ENCODE data around the gene FAM200C.

GRCh38 chr5:160378330-160378729, 21.5 kb downstream of the FAM200C start:
- TF ChIP-seq, protein P1, sequence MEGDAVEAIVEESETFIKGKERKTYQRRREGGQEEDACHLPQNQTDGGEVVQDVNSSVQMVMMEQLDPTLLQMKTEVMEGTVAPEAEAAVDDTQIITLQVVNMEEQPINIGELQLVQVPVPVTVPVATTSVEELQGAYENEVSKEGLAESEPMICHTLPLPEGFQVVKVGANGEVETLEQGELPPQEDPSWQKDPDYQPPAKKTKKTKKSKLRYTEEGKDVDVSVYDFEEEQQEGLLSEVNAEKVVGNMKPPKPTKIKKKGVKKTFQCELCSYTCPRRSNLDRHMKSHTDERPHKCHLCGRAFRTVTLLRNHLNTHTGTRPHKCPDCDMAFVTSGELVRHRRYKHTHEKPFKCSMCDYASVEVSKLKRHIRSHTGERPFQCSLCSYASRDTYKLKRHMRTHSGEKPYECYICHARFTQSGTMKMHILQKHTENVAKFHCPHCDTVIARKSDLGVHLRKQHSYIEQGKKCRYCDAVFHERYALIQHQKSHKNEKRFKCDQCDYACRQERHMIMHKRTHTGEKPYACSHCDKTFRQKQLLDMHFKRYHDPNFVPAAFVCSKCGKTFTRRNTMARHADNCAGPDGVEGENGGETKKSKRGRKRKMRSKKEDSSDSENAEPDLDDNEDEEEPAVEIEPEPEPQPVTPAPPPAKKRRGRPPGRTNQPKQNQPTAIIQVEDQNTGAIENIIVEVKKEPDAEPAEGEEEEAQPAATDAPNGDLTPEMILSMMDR (IDR thresholded peaks at IDR 0.05; ENCODE audit: insufficient read depth, low read length, poor library complexity, severe bottlenecking), result no peak
- no peak for TF ChIP-seq EZH2phosphoT487 (conservative IDR thresholded peaks at IDR 0.05; ENCODE audit: low read length)

Measured in SU-DHL-6 (cell line).